HS-27A (cell line): ENCODE results near the gene KAT2B.
"Not testable (repeated sequence)": the region's sequence is repeated elsewhere in the genome, so short reads cannot be mapped to it uniquely, and the experiment has no call there.

ENCODE experiments used
- DNase-seq: peaks from one replicate; pipeline ENCODE4 v3.0.0-alpha.2; 2012; ENCODE audit warnings: low read depth, missing footprints

Gene KAT2B

DNA sequence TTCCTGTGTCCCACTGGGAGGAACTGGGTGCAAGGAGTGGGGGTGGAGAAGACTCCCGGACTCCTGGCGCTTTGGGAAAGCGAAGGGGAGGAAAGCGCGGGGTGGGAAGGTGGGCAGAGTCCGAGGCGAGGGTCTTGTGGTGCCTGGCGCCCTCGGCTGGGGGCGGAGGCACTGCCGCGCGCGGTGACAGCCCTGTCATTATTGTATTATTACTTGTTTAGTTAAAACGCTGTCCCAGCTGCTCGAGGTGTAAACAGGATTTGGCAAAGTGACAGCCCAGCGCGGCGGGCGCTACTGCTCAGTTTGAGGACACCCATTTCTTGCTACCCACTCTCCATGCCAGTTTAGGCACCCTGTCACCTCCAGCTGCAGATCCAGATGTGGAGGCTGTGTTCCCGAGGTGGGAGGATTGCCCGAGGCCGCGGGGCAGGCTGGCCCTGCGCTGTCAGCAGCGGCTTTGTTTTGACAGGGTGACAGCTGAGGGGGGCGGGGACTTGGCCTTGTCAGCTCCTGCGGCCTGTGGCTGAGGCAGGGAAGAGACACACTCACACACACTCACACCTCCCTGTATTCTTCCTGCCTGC is 1.0 kb downstream of the KAT2B start:
- DNase-seq, result no peak

DNA sequence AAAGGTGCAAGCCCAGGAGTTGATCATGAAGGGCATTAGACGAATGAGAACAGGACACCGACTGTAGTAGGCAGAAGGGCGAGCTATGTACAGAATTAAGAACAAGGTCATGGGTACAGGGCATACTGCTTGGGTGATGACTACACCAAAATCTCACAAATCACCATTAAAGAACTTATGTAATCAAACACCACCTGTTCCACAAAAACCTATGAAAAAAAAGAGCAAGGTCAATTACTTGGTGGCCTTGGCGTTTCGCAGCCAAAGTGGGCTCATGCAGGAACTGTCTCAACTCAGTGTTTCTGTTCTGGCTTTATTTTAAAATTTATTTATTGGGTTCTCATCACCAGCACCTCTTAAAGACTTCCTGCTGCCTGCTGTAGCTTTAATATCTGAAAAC is 2.1 kb downstream of the KAT2B start:
- DNase-seq, result no peak

DNA sequence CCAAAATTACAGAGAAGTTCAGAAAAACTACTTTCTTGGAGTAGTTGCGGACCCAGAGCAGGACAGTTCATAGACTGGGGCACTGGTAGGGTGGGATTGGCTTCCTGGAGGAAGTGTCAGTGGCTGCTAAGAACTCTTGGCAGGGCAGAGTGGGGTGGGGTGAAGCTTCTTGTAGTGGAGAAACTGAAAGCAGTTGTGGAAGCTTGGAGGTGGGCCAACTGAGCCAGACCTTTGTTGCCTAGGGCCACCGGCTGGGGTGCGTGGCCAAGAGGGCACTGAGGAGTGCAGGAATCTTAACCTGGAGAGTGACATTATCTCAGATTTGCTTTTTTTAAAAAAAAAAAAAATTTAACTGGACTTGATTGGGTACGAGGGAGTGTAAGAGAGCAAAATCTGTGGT is 3.1 kb downstream of the KAT2B start:
- no peak for DNase-seq

DNA sequence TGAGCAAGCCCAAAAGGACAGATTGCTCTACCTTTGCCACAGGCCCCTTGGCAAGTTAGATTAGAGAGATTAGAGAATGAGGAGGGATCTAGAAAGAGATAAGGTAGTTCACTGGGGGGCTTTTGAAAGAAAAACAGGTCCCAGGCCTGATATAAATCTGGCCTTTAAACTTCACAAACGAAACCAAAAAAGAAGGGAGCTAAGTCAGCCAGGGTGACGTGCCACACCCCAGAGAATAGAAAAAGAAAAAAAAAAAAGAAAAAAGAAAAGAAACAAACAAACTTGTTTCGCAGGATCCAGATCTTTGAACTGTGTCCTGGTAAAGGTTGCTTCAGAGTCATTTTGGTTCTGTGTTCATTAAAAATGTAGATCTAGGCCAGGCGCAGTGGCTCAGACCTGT is 3.6 kb downstream of the KAT2B start:
- DNase-seq, result no peak

DNA sequence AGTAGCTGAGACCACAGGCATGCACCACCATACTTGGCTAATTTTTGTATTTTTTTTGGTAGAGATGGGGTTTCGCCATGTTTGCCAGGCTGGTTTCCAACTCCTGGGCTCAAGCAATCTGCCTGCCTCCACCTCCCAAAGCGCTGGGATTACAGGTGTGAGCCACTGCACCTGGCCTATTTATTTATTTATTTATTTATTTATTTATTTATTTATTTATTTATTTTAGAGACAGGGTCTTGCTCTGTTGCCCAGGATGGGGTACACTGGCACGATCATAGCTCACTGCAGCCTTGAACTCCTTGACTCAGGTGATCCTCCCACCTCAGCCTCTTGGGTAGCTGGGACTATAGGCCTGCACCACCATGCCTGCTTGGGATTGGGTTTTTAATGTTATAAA is 4.9 kb downstream of the KAT2B start:
- not testable (repeated sequence) for DNase-seq

DNA sequence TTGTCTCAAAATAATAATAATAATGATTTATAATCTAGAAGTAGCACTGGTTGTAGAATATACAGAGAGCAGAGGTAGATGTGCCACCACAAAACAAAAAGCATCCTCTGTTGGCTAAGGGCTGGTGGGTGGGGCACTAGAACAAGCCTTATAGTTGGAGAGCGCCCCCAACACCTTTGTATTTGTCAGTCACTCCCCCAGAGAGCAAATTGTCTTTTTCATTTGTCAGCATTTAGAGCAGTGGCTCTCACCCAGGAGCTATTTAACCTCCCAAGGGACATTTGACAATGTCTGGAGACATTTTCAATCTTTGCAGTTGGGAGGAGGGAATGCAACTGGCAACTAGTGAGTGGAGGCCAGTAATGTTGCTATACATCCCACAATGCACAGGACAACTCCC is 6.3 kb downstream of the KAT2B start:
- no peak for DNase-seq

DNA sequence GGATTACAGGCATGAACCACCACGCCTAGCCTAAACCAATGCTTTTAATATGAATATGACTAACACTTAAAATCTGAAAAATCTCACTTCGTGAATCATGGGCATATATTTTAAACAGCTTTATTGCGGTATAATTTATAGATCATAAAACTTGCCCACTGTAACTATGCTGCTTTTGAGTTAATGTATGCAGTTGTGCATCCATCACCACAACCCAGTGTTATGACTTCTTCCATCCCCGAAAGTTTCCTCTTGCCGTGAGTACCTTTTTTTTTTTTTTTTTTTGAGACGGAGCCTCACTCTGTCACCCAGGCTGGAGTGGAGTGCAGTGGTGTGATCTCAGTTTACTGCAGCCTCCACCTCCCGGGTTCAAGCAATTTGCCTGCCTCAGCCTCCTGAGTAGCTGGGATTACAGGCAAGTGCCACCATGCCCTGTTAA is 7.1 kb downstream of the KAT2B start:
- no peak for DNase-seq

DNA sequence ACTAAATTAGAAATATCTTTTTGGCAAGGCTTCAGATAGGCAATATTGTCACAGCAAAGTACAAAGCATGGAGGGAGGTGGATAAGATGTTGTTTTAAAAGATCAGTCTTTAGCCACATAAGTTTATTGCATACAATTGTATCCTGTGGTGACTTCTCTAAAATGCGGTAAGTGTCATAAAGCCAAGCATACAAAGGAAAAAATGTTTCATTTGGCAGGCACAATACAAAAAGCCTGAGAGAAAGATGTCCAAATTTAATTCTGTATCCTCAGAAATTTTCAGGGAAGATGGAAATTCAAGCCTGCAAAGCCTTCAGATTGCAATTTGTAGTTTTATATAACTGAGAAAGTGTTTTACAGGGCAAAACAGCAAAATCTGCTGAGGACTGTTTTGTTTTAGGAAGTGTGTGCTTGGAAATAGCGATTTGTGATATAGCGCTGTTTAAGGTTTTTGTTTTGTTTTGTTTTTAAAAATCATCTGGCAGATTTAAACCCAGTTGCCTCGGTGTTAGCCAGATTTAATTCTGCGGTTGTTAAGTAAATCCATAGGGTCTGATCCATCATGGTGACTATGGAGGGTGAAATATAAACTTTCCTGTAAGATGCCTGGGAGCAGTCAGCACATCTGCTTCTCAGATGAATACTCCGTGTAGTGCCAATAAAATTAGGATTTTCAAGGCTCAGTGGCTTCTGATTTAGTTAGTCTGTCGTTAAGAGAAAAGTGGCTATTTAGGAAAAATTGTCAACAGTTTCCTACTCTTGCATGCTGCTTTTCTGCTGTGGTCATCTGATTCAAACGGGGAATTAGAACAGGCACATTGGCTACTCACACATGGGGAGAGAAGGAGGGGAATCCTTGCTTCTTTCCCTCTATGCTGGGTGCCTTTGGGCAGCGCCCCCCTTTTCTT is 8.0 kb downstream of the KAT2B start:
- no peak for DNase-seq

DNA sequence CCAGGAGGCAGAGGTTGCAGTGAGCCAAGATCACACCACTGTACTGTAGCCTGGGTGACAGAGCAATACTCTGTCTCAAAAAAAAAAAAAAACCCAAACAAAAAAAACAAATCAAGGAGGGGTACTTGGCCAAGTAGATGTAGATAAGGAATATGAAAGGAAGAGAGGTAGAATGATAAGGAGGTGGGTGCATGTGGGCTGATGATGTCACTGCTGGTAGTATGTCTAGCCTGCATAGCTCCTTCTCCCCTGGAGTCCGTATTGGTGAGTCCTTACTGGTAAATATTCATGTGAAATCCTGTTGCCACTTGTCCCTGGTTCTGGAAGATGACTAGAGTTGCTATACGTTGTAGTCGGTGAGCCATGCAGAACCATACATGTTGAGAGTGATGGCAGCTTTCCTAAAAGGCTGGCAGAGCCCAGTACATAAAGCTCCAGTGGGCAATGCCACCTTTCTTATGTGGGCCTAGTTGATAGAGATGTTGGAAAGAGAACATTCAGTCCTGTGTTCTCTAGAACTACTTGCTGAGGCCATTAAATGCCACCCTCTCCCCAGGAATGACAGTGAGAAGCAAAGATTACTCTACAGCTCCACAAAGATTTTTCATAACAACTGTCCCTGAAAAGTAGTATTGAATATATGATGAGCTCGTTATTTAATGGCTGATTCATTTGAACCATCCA is 11.0 kb downstream of the KAT2B start:
- DNase-seq, result no peak

DNA sequence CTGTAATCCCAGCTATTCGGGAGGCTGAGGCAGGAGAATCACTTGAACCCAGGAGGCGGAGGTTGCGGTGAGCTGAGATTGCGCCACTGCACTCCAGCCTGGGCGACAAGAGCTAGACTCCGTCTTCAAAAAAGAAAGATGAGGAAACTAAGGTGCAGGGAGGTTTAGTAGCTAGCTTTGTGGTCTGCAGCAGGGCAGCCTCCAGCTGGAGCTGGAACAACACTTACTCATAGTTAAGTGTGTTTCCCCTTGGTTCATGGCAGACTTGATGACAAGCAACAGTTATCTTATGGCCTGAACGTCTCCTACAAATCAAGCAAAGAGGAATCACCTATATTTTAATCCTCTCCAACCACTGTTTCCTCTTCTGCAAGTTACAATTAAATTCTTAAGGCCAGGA is 12.6 kb downstream of the KAT2B start:
- no peak for DNase-seq

DNA sequence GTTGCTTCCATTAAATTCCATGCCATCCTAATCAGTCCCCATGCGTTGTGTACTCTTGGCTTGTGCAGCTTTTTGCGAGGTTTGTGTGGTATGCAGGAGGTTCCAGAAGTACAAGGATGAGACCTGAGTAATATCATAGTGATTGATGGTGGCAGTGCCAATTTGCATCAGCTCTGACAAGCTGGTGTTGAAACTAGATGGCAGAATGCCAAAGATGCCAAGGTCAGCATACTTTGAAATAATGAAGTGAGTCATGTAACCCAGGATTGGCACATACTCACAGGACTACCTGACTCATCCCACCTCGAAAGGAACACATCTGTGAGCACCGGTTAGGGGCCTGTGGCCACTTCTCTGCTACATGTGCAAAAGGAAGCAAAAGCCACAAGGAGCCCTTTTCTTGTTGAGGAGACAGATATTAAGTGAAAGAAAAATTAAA is 14.3 kb downstream of the KAT2B start:
- DNase-seq, result peak; percentile 88

DNA sequence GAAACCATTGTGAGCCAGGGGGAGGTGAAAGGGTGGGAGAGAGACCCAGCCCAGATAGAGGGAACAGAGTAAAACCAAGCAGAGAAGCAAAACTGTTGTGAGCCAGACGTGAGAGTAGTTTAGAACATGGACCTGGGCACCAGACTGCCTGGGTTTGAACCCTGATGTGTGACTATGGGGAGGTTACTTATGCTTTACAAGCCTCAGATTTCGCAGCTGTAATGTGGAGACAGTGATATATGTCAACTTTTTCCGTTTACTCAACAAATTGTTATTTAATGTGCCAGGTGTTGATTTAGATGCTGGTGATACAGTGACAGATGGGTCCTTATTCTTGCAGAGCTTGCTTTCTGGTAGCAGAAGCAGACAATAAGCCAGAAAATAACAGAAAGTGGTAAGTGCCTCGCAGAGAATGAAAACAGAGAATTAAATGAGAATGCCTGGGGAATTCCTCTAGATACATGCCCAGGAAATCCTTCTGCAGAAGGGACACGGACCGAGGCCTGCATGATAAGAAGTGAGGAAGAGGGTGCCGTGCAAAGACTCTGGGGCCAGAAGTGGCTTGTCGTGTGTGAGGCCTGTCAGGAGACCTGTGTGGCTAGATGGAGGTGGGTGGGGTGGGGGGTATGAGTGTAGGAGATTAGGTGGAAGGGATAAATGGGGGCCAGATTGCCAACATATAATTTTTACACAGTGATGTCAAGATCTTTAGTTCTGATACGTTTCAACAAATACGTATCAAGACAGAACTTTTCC is 15.0 kb downstream of the KAT2B start:
- no peak for DNase-seq

DNA sequence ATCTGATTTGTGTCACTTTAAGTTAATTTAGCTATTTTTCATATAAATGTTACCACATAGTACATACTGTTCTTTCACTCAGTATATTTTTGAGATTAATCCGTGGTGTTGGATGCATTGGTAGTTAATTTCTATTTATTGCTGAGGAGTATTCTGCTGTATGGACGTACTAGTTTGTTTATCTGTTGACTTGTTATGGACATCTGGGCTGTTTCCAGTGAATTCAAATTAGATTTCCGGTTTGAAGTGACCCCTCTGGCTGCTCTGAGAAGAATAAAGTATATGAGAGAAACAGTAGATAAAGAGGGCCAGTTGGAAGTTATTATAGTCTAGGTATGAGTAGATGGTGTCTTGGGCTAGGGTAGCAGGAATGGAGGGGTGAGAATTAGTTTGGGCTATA is 15.6 kb downstream of the KAT2B start:
- no peak for DNase-seq

DNA sequence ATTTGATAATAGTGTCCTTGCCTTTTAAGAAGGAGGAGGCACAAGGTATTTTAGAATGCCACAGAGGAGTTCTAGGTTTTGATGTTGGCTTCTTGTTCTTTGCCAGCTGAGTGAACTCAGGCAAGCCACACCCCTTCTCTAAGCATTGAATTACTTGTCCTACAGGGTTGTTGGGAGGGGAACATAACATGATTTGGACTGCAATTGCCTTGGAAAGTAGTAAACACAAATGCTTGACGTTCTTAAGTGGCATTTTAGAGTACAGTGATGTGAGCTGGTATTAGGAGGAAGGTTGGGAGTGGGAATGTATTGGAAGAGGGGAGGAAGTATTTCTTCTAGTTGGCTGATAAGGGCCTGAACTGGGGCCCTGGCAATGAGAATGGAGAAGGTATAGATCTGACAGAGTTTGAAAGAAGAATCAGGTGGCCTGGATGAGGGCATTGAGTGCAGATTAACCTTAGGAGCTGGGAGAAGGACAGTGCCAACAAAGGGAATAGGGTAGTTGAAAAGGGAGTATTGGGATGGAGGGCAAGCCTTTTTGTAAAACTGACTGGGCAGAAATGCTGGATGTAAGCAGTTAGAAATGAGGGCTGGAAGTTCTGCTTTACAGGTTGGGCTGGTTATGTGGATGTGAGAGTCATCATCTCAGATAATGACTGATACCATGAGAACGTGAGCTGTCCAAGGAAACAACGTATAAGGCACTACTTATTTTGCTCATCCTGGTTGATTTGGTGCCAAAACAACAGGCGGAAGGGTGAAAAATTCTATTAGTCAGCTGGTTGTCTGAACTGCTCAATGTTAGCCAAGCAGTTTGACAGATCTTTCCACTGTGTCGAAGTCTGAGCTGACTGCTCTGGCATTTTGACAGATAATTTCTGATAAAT is 16.7 kb downstream of the KAT2B start:
- no peak for DNase-seq

DNA sequence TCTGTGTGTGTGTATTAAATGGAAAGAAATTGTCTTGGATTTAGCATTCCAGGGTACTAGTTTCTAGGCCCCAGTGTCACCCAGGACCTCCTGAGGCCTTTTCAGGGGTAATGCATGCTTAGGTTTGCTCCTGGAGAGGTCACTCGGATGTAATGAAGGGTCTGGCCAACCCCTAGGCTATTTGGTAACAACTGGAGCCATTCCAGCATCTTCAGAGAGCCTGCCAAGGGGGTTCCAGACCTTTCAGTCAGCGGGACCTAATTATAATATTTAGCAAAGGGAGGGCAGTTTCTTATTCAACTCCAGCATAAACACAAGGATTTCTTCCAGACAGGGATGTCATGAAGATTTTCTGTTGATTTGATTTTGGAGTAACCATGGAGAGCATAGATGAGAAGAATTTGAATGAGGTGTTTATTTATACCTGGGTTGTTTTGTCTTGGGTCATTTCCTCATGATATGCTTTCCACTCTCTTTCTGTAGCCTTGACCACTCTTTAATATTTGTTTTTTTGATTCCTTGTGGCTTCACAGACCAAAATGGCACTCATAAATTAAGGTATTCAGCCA is 17.4 kb downstream of the KAT2B start:
- DNase-seq, result no peak

DNA sequence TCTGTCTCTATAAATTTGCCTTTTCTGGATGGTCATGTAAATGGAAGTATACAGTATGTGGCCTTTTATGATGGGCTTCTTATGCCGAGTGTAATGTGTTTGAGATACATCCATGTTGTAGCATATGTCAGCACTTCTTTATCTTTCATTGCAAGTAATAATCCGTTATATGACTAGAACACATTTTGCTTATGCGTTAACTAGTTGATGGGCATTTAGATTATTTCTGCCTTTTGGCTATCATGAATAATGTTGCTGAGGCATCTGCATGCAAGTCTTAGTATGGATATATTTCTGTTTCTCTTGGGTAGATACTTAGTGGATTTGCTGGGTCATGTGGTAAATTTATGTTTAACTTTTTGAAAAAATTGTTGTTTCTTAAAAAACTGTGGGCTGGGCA is 19.7 kb downstream of the KAT2B start:
- no peak for DNase-seq

DNA sequence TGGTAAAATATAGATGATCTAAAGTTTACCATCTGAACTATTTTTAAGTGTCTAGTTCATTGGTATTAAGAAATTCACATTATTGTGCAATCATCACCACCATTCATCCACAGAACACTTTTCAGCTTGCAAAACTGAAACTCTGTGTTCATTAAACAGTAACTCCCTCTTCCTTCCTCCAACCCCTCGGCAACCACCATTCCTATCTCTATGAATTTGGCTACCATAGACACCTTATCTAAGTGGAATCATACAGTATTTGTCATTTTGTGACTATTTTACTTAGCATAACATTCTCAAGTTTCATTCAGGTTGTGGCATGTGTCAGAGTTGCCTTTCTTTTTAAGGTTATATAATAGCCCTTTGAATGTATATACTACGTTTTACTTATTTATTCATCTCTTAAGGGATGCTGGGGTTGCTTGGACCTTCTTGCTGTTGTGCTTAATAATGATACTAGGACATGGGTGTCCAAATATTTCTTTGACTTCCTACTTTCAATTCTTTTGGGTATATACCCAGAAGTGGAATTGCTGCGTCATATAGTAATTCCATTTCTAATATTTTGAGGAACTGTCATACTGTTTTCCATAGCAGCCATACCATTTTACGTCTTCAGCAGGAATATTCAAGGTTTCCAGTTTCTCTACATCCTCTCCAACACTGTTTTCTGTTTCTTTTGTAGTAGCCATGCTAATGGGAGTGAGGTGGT is 20.9 kb downstream of the KAT2B start:
- DNase-seq, result no peak

DNA sequence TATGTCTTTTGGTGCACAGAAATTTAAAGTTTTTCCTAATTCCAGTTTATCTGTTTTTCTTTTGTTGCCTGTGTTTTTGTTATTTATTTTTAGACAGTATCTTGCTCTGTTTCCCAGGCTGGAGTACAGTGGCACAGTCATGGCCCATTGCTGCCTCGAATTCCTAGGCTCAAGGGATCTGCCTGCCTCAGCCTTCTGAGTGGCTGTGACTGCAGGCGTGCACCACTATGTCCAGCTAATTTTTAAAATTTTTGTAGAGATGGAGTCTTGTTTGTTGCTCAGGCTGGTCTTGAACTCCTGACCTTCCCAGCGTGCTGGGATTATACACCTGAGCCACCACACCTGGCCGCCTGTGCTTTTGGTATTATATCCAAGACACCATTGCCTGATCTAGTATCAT is 22.8 kb downstream of the KAT2B start:
- no peak for DNase-seq

DNA sequence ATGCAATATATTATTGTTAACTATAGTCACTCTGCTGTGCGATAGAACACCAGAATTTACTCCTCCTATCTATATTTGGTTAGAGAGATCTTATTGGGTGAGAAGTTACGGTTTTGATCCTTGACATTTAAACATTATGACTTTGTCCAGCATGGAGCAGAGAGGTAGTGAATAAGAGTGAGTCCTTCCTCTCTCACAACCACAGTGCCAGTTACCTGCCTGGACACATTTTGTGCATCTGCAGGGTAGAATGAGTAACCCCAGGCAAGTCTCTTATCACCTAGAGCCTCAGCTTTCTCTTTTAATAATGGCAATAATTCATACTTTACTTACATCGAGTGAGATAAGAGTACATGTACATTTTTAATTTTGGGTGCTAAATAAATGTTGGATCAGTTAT is 24.1 kb downstream of the KAT2B start:
- no peak for DNase-seq
